ENCODE results near the gene ANO4.

Gene ANO4

GRCh38 chr12:100895192-100895591 lies 100.6 kb downstream of the ANO4 start:
- WGBS (ENCODE audit: extremely low coverage, insufficient coverage, insufficient read length): no CpG with 5 or more reads among the region's 2 CpGs
- H3K18ac ChIP-seq (ENCODE audit: low read length): no peak overlapping the region
- no peak for DNase-seq
- no peak overlapping the region for H2AK5ac ChIP-seq (ENCODE audit: low read length)
- no peaks in the 10 kb centered on the region for H3K27me3 ChIP-seq (ENCODE audit: insufficient read depth, low read length)
- H3K4me1 ChIP-seq (ENCODE audit: control insufficient read depth in 1 of 2, insufficient read depth in 2 of 2, low read length in 2 of 2): no peaks in the 10 kb centered on the region
- no peak overlapping the region for H3K4ac ChIP-seq (ENCODE audit: low read depth, low read length)
- no peak overlapping the region for H3K23ac ChIP-seq (ENCODE audit: low read length)
- H2AFZ ChIP-seq (ENCODE audit: insufficient read depth, low read length, poor library complexity): no peak overlapping the region
- H4K8ac ChIP-seq (ENCODE audit: low read depth, low read length): no peak overlapping the region
- H4K12ac ChIP-seq (ENCODE audit: low read depth, low read length): no peak overlapping the region
- no peaks in the 10 kb centered on the region for H3K79me1 ChIP-seq (ENCODE audit: low read length)
- no peak overlapping the region for H2BK12ac ChIP-seq (ENCODE audit: low read length)
- no peak overlapping the region for H4K91ac ChIP-seq (ENCODE audit: low read depth, low read length)
- H3K9ac ChIP-seq (ENCODE audit: low read length): no peak overlapping the region
- H3K27ac ChIP-seq (ENCODE audit: low read depth, low read length): no peak overlapping the region
- no peaks in the 10 kb centered on the region for H3K36me3 ChIP-seq (ENCODE audit: control insufficient read depth in 1 of 2, insufficient read depth in 2 of 2, low read length in 2 of 2)
- no peak overlapping the region for H2BK5ac ChIP-seq (ENCODE audit: low read depth, low read length, poor library complexity)
- no peak overlapping the region for H3K4me3 ChIP-seq (ENCODE audit: low read depth, low read length)
- no peaks in the 10 kb centered on the region for H3K9me3 ChIP-seq (ENCODE audit: insufficient read depth, low read depth, low read length)
- H3K14ac ChIP-seq (ENCODE audit: low read length): no peak overlapping the region
- H2BK120ac ChIP-seq (ENCODE audit: insufficient read depth, low read length, poor library complexity): no peak overlapping the region
- no peaks in the 10 kb centered on the region for H3K79me2 ChIP-seq (ENCODE audit: control insufficient read depth, insufficient read depth, low read length, poor library complexity)
- H3K4me2 ChIP-seq (ENCODE audit: low read length): no peak overlapping the region

- H4K91ac ChIP-seq (ENCODE audit: low read depth, low read length): no peak overlapping the region
- H3K4me3 ChIP-seq (ENCODE audit: low read depth, low read length): no peak overlapping the region
- no peak overlapping the region for H4K12ac ChIP-seq (ENCODE audit: low read depth, low read length)
- no peak overlapping the region for H2AFZ ChIP-seq (ENCODE audit: insufficient read depth, low read length, poor library complexity)
- no peak overlapping the region for H3K9ac ChIP-seq (ENCODE audit: low read length)
- no peak overlapping the region for H3K23ac ChIP-seq (ENCODE audit: low read length)
- H2BK120ac ChIP-seq (ENCODE audit: insufficient read depth, low read length, poor library complexity): no peak overlapping the region
- no peaks in the 10 kb centered on the region for H3K36me3 ChIP-seq (ENCODE audit: control insufficient read depth in 1 of 2, insufficient read depth in 2 of 2, low read length in 2 of 2)
- H2AK5ac ChIP-seq (ENCODE audit: low read length): no peak overlapping the region
- H2BK5ac ChIP-seq (ENCODE audit: low read depth, low read length, poor library complexity): no peak overlapping the region
- no peaks in the 10 kb centered on the region for H3K79me2 ChIP-seq (ENCODE audit: control insufficient read depth, insufficient read depth, low read length, poor library complexity)
- no peaks in the 10 kb centered on the region for H3K79me1 ChIP-seq (ENCODE audit: low read length)
- H4K8ac ChIP-seq (ENCODE audit: low read depth, low read length): no peak overlapping the region
- H3K18ac ChIP-seq (ENCODE audit: low read length): no peak overlapping the region
- WGBS (ENCODE audit: extremely low coverage, insufficient coverage, insufficient read length): no CpG with 5 or more reads among the region's 5 CpGs
- H3K14ac ChIP-seq (ENCODE audit: low read length): no peak overlapping the region
- no peaks in the 10 kb centered on the region for H3K9me3 ChIP-seq (ENCODE audit: insufficient read depth, low read depth, low read length)
- no peak overlapping the region for H3K27ac ChIP-seq (ENCODE audit: low read depth, low read length)
- peak; percentile 59 to 60 for DNase-seq
- H3K4ac ChIP-seq (ENCODE audit: low read depth, low read length): no peak overlapping the region
- H3K4me1 ChIP-seq (ENCODE audit: control insufficient read depth in 1 of 2, insufficient read depth in 2 of 2, low read length in 2 of 2): no peaks in the 10 kb centered on the region
- H3K4me2 ChIP-seq (ENCODE audit: low read length): no peak overlapping the region
- H3K27me3 ChIP-seq (ENCODE audit: insufficient read depth, low read length): no peaks in the 10 kb centered on the region
- no peak overlapping the region for H2BK12ac ChIP-seq (ENCODE audit: low read length)
These were observed 101.6 kb downstream of the ANO4 start for GRCh38 chr12:100896192-100896591.

DNA sequence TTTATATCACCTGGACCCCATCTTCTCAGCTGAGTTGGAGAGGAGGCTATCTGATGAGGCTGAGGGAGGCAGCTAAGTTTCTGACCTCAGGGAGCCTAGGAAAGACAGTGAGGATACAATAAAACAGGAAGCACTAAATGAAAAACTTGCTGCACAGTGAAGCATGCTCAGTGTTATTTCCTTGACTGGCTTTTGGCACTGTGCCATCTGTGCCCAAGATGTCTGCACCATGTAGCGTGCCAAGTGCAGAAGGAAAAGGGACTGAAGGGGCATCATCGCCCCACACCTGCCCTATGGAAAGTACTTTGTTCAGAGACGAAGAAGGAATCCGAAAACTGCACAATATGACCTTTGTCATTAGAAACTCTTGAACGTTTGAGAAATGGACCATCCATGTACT lies 102.7 kb downstream of the ANO4 start:
- Histone ChIP-seq H3K79me1 (ENCODE audit: low read length) (no peaks in the 10 kb centered on the region), H3K79me2 (ENCODE audit: control insufficient read depth, insufficient read depth, low read length, poor library complexity) (no peaks in the 10 kb centered on the region), H4K8ac (ENCODE audit: low read depth, low read length) (no peak overlapping the region), H3K14ac (ENCODE audit: low read length) (no peak overlapping the region), H3K36me3 (ENCODE audit: control insufficient read depth in 1 of 2, insufficient read depth in 2 of 2, low read length in 2 of 2) (peaks cover 1 to 2% of the 10 kb centered on the region in 2 experiments), H3K18ac (ENCODE audit: low read length) (no peak overlapping the region), H3K23ac (ENCODE audit: low read length) (no peak overlapping the region), H2AFZ (ENCODE audit: insufficient read depth, low read length, poor library complexity) (no peak overlapping the region), H2BK5ac (ENCODE audit: low read depth, low read length, poor library complexity) (no peak overlapping the region), H3K27me3 (ENCODE audit: insufficient read depth, low read length) (no peaks in the 10 kb centered on the region), H3K4me1 (ENCODE audit: control insufficient read depth in 1 of 2, insufficient read depth in 2 of 2, low read length in 2 of 2) (no peaks in the 10 kb centered on the region), H4K12ac (ENCODE audit: low read depth, low read length) (no peak overlapping the region), H3K9me3 (ENCODE audit: insufficient read depth, low read depth, low read length) (no peaks in the 10 kb centered on the region), H2BK12ac (ENCODE audit: low read length) (no peak overlapping the region), H3K4me2 (ENCODE audit: low read length) (no peak overlapping the region), H3K27ac (ENCODE audit: low read depth, low read length) (no peak overlapping the region), H3K4ac (ENCODE audit: low read depth, low read length) (no peak overlapping the region), H3K9ac (ENCODE audit: low read length) (no peak overlapping the region), H4K91ac (ENCODE audit: low read depth, low read length) (no peak overlapping the region), H2AK5ac (ENCODE audit: low read length) (no peak overlapping the region), H2BK120ac (ENCODE audit: insufficient read depth, low read length, poor library complexity) (no peak overlapping the region), H3K4me3 (ENCODE audit: low read depth, low read length) (no peak overlapping the region)
- no peak for DNase-seq
- no CpG with 5 or more reads among the region's 5 CpGs for WGBS (ENCODE audit: extremely low coverage, insufficient coverage, insufficient read length)

DNA sequence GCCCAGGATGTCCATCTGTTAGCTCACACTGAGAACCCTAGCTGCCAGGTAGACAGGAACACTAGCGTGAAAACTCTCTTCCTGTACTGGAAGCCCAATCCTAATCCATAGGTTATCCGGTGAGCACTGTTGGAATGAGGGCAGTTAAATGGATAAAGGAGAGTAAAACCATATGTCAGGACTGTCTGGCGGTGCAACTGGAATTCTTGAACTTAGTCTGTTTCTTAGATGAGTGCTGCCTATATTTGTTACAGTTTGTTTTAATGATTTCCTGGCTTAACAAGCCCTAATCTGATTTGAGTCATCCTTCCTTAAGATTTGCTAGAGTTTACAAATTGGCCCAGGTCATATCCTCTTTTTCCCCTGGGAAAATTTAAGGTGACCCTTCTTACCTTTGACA lies 104.7 kb downstream of the ANO4 start:
- no peak overlapping the region for H2BK120ac ChIP-seq (ENCODE audit: insufficient read depth, low read length, poor library complexity)
- no peak overlapping the region for H2AK5ac ChIP-seq (ENCODE audit: low read length)
- H3K18ac ChIP-seq (ENCODE audit: low read length): no peak overlapping the region
- no peak overlapping the region for H3K23ac ChIP-seq (ENCODE audit: low read length)
- H3K4me1 ChIP-seq (ENCODE audit: control insufficient read depth in 1 of 2, insufficient read depth in 2 of 2, low read length in 2 of 2): no peaks in the 10 kb centered on the region
- H2AFZ ChIP-seq (ENCODE audit: insufficient read depth, low read length, poor library complexity): no peak overlapping the region
- no peak overlapping the region for H3K14ac ChIP-seq (ENCODE audit: low read length)
- no peak overlapping the region for H4K12ac ChIP-seq (ENCODE audit: low read depth, low read length)
- no peak overlapping the region for H3K4ac ChIP-seq (ENCODE audit: low read depth, low read length)
- no peak overlapping the region for H2BK5ac ChIP-seq (ENCODE audit: low read depth, low read length, poor library complexity)
- no peaks in the 10 kb centered on the region for H3K79me2 ChIP-seq (ENCODE audit: control insufficient read depth, insufficient read depth, low read length, poor library complexity)
- no peak overlapping the region for H4K8ac ChIP-seq (ENCODE audit: low read depth, low read length)
- WGBS (ENCODE audit: extremely low coverage, insufficient coverage, insufficient read length): no CpG with 5 or more reads among the region's 3 CpGs
- H3K27ac ChIP-seq (ENCODE audit: low read depth, low read length): no peak overlapping the region
- H4K91ac ChIP-seq (ENCODE audit: low read depth, low read length): no peak overlapping the region
- H3K27me3 ChIP-seq (ENCODE audit: insufficient read depth, low read length): no peaks in the 10 kb centered on the region
- no peak overlapping the region for H3K4me3 ChIP-seq (ENCODE audit: low read depth, low read length)
- H3K36me3 ChIP-seq (ENCODE audit: control insufficient read depth in 1 of 2, insufficient read depth in 2 of 2, low read length in 2 of 2): peaks cover 1 to 5% of the 10 kb centered on the region in 2 experiments
- no peaks in the 10 kb centered on the region for H3K79me1 ChIP-seq (ENCODE audit: low read length)
- no peak for DNase-seq
- no peak overlapping the region for H3K9ac ChIP-seq (ENCODE audit: low read length)
- H3K4me2 ChIP-seq (ENCODE audit: low read length): no peak overlapping the region
- H2BK12ac ChIP-seq (ENCODE audit: low read length): no peak overlapping the region
- H3K9me3 ChIP-seq (ENCODE audit: insufficient read depth, low read depth, low read length): no peaks in the 10 kb centered on the region

Data from trophoblast cell (in vitro differentiated cells and primary cell).